SJCRH30 (cell line): ENCODE results near the gene ERVH48-1. TPM values are rescaled to one million over a fixed set of nuclear protein-coding genes. Genes with fewer than 3 reads are reported as not detected.
A peak's percentile ranks its signal among the peaks of the same experiment; 100 is the strongest.
"Not testable (repeated sequence)": the region's sequence is repeated elsewhere in the genome, so short reads cannot be mapped to it uniquely, and the experiment has no call there.

Experiments used
- DNase-seq, 2 experiments: peaks; one replicate each; pipeline ENCODE4 v3.0.0-alpha.2; 2015 to 2020
- H3K27ac ChIP-seq: fragments of 250-450 bp; sonication (Bioruptor Pico); 2 replicates; pipeline ENCODE4 v1.5.1; 2020; ENCODE audit warnings: mild to moderate bottlenecking, moderate library complexity
- H3K27me3 ChIP-seq: fragments of 250-450 bp; sonication (Bioruptor Pico); 2 replicates; pipeline ENCODE4 v1.5.1; 2020; ENCODE audit warnings: mild to moderate bottlenecking, moderate library complexity
- H3K36me3 ChIP-seq: fragments of 250-450 bp; sonication (Bioruptor Pico); 2 replicates; pipeline ENCODE4 v1.5.1; 2020; ENCODE audit warnings: mild to moderate bottlenecking, moderate library complexity
- H3K4me1 ChIP-seq: fragments of 250-450 bp; sonication (Bioruptor Pico); 2 replicates; pipeline ENCODE4 v1.5.1; 2020; ENCODE audit warnings: mild to moderate bottlenecking, moderate library complexity
- H3K4me3 ChIP-seq: fragments of 250-450 bp; sonication (Bioruptor Pico); 2 replicates; pipeline ENCODE4 v1.5.1; 2020; ENCODE audit warnings: mild to moderate bottlenecking, moderate library complexity
- H3K9me3 ChIP-seq: fragments of 250-450 bp; sonication (Bioruptor Pico); replicated peaks from 2 replicates; pipeline ENCODE4 v1.5.1; 2020; ENCODE audit warnings: mild to moderate bottlenecking, moderate library complexity
- total RNA-seq: library from RNA; depleted of rRNA; stranded (reverse); fragments of >200 nt; shearing (Covaris generic); gene quantifications from 2 replicates; pipeline ENCODE4 v1.2.3, GENCODE V29; 2014; rRNA removed

The ERVH48-1 gene
- total RNA-seq, 1 experiment from 2014 or later, result not detected

DNA sequence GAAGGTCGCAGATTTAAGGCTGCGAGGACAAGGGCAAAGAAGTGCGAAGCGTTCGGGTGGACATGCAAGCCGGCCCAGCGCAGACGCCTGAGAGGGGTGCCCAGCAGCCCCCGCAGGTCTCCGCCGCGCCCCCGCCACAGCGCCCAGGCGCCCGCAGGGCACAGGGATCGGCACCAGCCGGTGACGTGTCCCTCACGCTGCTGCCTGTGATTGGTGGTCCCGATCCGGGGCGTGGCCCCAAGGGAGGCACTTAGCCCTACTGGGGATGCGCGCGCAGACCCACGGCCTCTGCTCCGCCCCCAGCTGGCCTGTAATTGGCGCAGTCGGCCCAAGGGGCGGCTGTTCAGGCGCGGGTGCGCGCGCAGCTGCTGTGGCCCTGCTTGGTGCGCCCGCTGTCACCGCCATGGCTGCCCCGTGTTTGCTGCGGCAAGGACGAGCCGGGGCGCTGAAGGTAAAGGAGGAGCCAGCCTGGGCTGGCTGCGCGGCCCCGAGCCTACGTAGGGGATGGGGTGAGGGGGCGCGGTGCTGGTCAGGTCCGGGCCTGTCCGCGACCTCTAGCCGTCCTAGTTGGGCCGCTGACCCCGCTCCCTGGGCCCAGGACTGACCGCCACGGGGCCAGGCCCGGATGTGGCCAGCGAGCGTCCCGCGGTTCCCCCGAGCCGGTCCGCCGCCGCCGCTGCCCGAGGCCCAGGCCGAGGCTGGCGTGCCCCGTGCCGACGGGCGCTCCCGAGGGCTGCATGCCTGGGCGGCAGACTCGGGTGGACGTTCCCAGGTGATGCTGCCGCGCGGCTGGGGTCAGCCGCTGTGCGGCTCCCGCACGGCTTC lies 32.3 kb downstream of the ERVH48-1 start, which contains the start of gene NDUFV3:
Gene NDUFV3, plus strand, starts transcription at position 379 of the 825 bp plus-strand sequence. Its CDS starts 25 bp downstream, at position 404.
- Histone ChIP-seq H3K4me1 (peaks cover 3% of the 10 kb centered on the region; the same call in 1 of the 2 replicates), H3K27ac (peak within 1 kb of the TSS; percentile 74), H3K9me3 (no peaks in the 10 kb centered on the region), H3K4me3 (peak within 1 kb of the TSS; percentile 87), H3K27me3 (no peaks in the 10 kb centered on the region), H3K36me3 (peaks cover 7% of the 10 kb centered on the region)
- peak; percentile 99 for DNase-seq

DNA sequence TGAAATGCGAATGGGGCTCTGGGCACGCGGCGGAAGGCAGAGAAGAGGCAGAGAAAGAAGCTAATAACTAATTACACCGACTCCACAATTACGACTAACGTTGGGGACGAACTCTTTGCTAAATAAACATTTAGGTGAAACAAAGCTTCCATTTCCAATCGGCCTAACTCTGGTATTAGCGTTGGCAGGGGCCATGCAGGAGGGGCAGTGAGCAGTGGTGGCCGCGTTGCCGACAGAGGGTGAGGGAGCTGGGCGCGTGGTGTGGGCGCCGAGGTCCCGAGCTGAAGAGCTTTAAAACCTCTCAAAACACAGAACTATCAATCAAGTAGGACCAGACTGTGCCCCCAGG lies 32.9 kb downstream of the ERVH48-1 start:
- Histone ChIP-seq H3K27me3 (no peaks in the 10 kb centered on the region), H3K27ac (peak overlapping the region; percentile 74), H3K36me3 (peaks cover 7% of the 10 kb centered on the region), H3K4me1 (peaks cover 3% of the 10 kb centered on the region; the same call in 1 of the 2 replicates), H3K4me3 (peak overlapping the region; percentile 87), H3K9me3 (no peaks in the 10 kb centered on the region)
- DNase-seq, result no peak

DNA sequence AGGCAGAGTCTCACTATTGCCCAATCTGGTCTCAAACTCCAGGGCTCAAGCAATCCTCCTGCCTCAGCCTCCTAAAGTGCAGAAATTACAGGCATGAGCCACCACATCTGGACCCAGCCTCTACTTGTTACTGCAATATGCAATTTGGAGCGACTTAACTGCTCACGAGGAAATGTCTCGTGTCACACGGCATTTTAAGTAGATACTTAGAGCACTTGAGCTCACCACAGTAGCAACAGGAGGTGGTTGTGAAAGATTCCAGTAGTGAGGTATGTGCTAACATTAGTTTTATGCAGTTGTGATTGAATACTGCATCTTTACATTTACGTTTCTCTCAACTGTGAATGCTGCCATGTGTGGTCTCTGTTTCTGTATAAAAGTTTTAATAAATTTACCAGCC lies 38.1 kb downstream of the ERVH48-1 start:
- Histone ChIP-seq H3K9me3 (no peaks in the 10 kb centered on the region), H3K4me1 (peaks cover 1% of the 10 kb centered on the region; the same call in 1 of the 2 replicates), H3K27me3 (no peaks in the 10 kb centered on the region), H3K36me3 (no peaks in the 10 kb centered on the region), H3K27ac (no peak overlapping the region), H3K4me3 (no peak overlapping the region)
- no peak for DNase-seq

DNA sequence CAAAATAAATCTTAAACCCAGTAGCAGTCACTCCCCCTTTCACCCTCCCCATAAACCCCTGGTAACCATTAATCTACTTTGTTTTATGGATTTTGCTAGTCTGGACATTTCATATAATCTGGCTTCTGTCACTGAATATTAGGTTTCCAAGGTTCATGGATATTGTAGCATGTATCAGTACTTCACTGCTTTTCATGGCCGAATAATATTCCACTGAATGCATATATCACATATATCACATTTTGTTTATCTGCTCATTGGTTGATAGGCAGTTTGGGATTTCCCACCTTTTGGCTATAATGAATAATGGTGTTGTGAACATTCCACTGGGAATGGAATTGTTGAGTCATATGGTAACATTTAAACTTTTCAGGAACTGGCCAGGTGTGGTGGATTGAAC lies 41.5 kb downstream of the ERVH48-1 start:
- DNase-seq, result no peak
- Histone ChIP-seq H3K27ac (no peak overlapping the region), H3K36me3 (no peaks in the 10 kb centered on the region), H3K9me3 (no peaks in the 10 kb centered on the region), H3K27me3 (no peaks in the 10 kb centered on the region), H3K4me3 (no peak overlapping the region), H3K4me1 (no peaks in the 10 kb centered on the region)

DNA sequence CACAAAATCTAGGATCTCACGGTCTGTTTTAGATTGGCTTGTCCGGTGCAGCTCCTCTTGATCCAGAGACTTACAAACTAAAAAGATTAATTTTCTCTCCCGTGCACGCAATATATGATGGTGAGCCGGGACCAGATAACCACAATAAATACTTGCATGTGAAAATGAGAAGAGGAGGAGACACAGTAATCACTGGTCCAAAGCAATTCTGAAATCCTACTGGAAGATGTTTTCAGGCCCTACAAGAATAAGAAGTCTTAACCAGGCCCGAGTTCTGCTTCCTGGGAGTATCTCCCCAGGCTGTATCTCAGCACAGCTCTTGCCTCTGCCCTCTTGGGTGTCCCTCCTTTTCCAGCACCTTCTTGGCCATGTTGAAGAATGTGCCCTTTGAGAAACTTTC lies 45.1 kb downstream of the ERVH48-1 start:
- no peak overlapping the region for H3K27ac ChIP-seq
- no peak for DNase-seq
- H3K4me1 ChIP-seq, result no peaks in the 10 kb centered on the region
- H3K9me3 ChIP-seq, result no peaks in the 10 kb centered on the region
- peak overlapping the region; percentile 90 for H3K4me3 ChIP-seq
- H3K27me3 ChIP-seq, result no peaks in the 10 kb centered on the region
- H3K36me3 ChIP-seq, result peaks cover 10% of the 10 kb centered on the region

DNA sequence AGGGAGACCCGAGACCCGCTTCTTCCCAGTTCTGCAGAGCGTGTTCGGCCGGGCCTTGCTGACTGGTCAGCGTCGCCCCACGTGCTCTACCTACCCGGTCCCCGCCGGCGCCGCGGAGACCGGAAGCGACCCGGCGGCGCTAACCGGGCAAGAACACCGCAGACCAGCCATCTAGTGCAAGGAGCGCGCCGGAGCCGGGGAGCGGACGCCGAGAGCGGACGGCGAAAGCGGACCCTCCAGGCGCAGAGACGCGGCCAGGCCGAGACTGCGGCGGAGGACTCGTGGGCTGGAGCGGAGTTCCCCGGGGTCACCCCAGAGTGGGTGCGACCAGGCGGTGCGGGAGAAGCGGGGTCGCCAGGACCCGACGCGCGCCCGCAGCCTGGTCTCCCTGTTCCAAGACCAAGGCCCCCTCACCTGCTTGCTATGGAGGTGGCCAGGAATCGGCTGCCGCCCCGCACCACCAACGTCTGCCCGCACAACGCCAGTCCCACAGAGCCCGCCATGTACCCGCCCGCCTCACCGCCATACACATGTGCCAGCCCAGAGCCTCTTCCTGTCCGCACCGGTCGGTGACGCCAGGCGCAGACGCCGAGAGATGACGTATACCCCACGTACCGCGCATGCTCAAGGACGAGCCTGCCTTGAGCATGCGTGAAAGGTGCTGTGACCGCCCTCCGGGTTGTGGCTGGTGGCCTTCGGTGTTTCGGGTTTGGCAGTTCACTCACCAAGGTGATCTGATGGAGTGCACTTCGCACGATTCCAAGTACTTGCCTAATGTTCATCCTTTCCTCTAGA lies 46.2 kb downstream of the ERVH48-1 start, which contains the start of gene WDR4:
Gene WDR4, minus strand, starts transcription at position 547 of the 795 bp plus-strand sequence. Its CDS starts 44 bp downstream, at position 503.
- Histone ChIP-seq H3K4me1 (no peaks in the 10 kb centered on the region), H3K4me3 (peak within 1 kb of the TSS; percentile 90), H3K27me3 (no peaks in the 10 kb centered on the region), H3K9me3 (no peaks in the 10 kb centered on the region), H3K27ac (peak within 1 kb of the TSS; percentile 83), H3K36me3 (peaks cover 14% of the 10 kb centered on the region)
- peak; percentile 97 to 98 for DNase-seq

DNA sequence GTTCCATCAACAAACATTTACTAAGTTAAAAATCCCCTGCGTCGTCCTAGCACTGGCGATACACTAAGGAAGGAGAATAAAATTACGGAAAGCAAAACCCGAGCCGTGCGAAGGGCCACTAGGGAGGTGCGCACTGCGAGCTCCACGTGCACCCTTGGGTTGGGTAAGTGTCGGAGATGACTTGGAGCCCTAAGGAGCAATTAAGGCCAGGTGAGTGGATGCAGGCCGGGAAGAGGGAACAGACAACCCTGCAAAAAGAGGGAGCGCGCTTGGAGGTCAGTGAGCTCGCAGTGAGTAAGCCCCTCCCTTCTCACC lies 46.8 kb downstream of the ERVH48-1 start:
- DNase-seq, result no peak
- Histone ChIP-seq H3K36me3 (peaks cover 18% of the 10 kb centered on the region), H3K27me3 (no peaks in the 10 kb centered on the region), H3K4me1 (no peaks in the 10 kb centered on the region), H3K9me3 (no peaks in the 10 kb centered on the region), H3K27ac (peak overlapping the region; percentile 83), H3K4me3 (peak overlapping the region; percentile 90)

DNA sequence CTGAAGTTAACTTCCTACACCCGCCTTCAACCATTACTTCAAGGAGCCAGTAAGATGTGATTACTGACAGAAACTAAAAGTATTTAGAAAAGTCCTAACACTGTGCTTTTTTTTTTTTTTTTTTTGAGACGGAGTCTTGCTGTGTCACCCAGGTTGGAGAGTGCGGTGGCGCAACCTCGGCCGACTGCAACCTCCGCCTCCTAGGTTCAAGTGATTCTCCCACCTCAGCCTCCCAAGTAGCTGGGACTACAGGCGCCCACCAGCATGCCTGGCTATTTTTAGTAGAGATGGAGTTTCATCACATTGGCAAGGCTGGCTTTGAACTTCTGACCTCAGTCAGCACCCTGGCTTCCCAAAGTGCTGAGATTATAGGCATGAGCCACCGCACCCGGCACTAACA lies 49.6 kb downstream of the ERVH48-1 start:
- peaks cover 42% of the 10 kb centered on the region for H3K36me3 ChIP-seq
- H3K27ac ChIP-seq, H3K9me3 ChIP-seq, DNase-seq, H3K4me3 ChIP-seq, H3K4me1 ChIP-seq, H3K27me3 ChIP-seq: not testable (repeated sequence)

DNA sequence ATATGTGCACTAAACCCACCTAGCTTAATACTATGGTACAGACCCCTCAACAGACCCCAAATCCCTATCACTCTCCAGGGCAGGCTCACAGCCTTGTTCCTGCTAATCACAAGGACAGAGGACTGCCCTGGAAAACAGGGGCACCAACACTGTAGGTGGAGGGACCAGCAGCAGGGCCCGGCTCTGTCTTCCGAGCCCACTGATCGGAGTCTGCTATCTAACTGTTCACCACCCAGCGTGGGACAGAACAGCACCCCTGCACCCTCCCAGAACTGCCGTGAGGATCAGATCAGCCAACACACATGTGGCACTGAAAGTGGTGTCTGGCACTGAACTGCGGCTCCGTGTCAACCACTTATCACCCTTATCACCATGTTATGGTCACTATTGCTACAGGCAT lies 52.3 kb downstream of the ERVH48-1 start:
- DNase-seq, result no peak
- H3K27me3 ChIP-seq, result no peaks in the 10 kb centered on the region
- no peak overlapping the region for H3K4me3 ChIP-seq
- H3K27ac ChIP-seq, result no peak overlapping the region
- H3K36me3 ChIP-seq, result peaks cover 64% of the 10 kb centered on the region
- H3K9me3 ChIP-seq, result no peaks in the 10 kb centered on the region
- H3K4me1 ChIP-seq, result no peaks in the 10 kb centered on the region

DNA sequence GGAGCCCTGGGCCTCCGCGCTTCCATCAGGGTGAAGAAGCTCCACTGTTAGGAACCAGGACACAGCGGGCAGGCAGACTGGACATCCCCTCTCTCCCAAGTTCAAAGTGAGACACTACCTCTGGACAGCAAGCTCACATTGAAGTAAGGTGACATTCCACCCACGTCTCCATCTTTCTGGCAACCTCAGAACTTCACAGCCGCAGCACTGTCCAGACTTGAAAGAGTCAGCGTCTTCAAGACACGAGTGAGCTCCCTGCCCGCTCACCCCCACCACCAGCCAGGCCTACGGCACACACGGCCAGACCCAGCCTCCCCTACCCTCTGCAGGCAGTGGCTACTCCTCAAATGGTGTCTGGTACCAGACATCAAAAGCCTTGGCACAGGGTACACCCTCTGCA lies 57.2 kb downstream of the ERVH48-1 start:
- no peaks in the 10 kb centered on the region for H3K9me3 ChIP-seq
- H3K27me3 ChIP-seq, result no peaks in the 10 kb centered on the region
- H3K36me3 ChIP-seq, result peaks cover 71% of the 10 kb centered on the region
- H3K4me1 ChIP-seq, result no peaks in the 10 kb centered on the region
- no peak overlapping the region for H3K4me3 ChIP-seq
- no peak overlapping the region for H3K27ac ChIP-seq
- no peak for DNase-seq

Other genes starting within 250 kb of the ERVH48-1 start
- 21.8 and 25.7 TPM in 2 replicates for gene WDR4, start 46.1 kb downstream of the ERVH48-1 start, total RNA-seq
- gene NDUFV3, start 32.3 kb downstream of the ERVH48-1 start, total RNA-seq, result 27.6 and 27.8 TPM in 2 replicates
- 37.1 and 41.6 TPM in 2 replicates for gene PKNOX1, start 48.9 kb upstream of the ERVH48-1 start, total RNA-seq
- 7.4 and 10.2 TPM in 2 replicates for gene CBS, start 150.2 kb upstream of the ERVH48-1 start, total RNA-seq
- 79.5 and 84.7 TPM in 2 replicates for gene U2AF1, start 181.9 kb upstream of the ERVH48-1 start, total RNA-seq
- gene CRYAA, start 243.4 kb upstream of the ERVH48-1 start, total RNA-seq, result not detected in 2 replicates